ENCODE measurements around the gene KCNK4. TPM values are rescaled to one million over a fixed set of nuclear protein-coding genes. Genes with fewer than 3 reads are reported as not detected.

The KCNK4 gene
- total RNA-seq, 1 experiment from 2014 or later, result 0.28 TPM

- Histone ChIP-seq H3K56ac (ENCODE audit: insufficient read length, low read depth, low read length) (no peak overlapping the region), H3K4me2 (ENCODE audit: insufficient read depth, insufficient read length, low read length) (no peak overlapping the region), H2AFZ (ENCODE audit: low read length) (no peak overlapping the region), H4K91ac (ENCODE audit: insufficient read length, low read depth, low read length) (no peak overlapping the region), H3K23ac (ENCODE audit: insufficient read length, low read depth, low read length) (no peak overlapping the region), H3K27me3 (ENCODE audit: insufficient read depth, low read length) (no peaks in the 10 kb centered on the region), H2AK5ac (ENCODE audit: insufficient read length, low read length) (no peak overlapping the region), H2BK120ac (ENCODE audit: low read depth, low read length, poor library complexity, severe bottlenecking) (no peak overlapping the region), H3K4ac (ENCODE audit: low read depth, low read length) (no peak overlapping the region), H3K79me2 (ENCODE audit: insufficient read depth, low read length) (no peaks in the 10 kb centered on the region), H3T11ph (ENCODE audit: low read length) (no peak overlapping the region), H2BK15ac (ENCODE audit: low read depth, low read length) (no peak overlapping the region), H3K27ac (ENCODE audit: insufficient read length, low read depth, low read length) (no peak overlapping the region), H4K20me1 (ENCODE audit: control insufficient read depth, insufficient read depth, insufficient read length) (no peaks in the 10 kb centered on the region), H3K18ac (ENCODE audit: insufficient read length, low read depth, low read length) (no peak overlapping the region), H3K4me1 (ENCODE audit: insufficient read depth, low read length) (no peaks in the 10 kb centered on the region), H3K14ac (ENCODE audit: insufficient read depth, low read length) (no peak overlapping the region), H3K23me2 (ENCODE audit: insufficient read length, low read depth, low read length, poor library complexity, severe bottlenecking) (no peaks in the 10 kb centered on the region), H3K9ac (ENCODE audit: extremely low read depth, insufficient read length, low read length) (no peak overlapping the region), H2BK12ac (ENCODE audit: insufficient read length, low read depth, low read length) (no peak overlapping the region), H2BK20ac (ENCODE audit: low read depth, low read length, poor library complexity, severe bottlenecking) (no peak overlapping the region), H4K8ac (replicated peaks; ENCODE audit: insufficient read length, low read depth, low read length) (no peak overlapping the region), H4K5ac (ENCODE audit: insufficient read length, low read depth, low read length) (no peak overlapping the region), H3K9me3 (ENCODE audit: control insufficient read depth, low read depth, low read length) (no peaks in the 10 kb centered on the region), H2BK5ac (ENCODE audit: insufficient read length, low read length) (no peak overlapping the region), H3K79me1 (ENCODE audit: insufficient read depth, low read depth, low read length, poor library complexity, severe bottlenecking) (no peaks in the 10 kb centered on the region)
- TF ChIP-seq, protein P1, sequence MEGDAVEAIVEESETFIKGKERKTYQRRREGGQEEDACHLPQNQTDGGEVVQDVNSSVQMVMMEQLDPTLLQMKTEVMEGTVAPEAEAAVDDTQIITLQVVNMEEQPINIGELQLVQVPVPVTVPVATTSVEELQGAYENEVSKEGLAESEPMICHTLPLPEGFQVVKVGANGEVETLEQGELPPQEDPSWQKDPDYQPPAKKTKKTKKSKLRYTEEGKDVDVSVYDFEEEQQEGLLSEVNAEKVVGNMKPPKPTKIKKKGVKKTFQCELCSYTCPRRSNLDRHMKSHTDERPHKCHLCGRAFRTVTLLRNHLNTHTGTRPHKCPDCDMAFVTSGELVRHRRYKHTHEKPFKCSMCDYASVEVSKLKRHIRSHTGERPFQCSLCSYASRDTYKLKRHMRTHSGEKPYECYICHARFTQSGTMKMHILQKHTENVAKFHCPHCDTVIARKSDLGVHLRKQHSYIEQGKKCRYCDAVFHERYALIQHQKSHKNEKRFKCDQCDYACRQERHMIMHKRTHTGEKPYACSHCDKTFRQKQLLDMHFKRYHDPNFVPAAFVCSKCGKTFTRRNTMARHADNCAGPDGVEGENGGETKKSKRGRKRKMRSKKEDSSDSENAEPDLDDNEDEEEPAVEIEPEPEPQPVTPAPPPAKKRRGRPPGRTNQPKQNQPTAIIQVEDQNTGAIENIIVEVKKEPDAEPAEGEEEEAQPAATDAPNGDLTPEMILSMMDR (conservative IDR thresholded peaks at IDR 0.05), result no peak
- Mint-ChIP-seq H3K4me1 (peaks cover 0 to 8% of the 10 kb centered on the region in 2 experiments; a peak in 3 of 4 replicates), H3K27ac (no peak overlapping the region), H3K36me3 (ENCODE audit: insufficient read depth in 1 of 3, low read depth in 3 of 3) (peaks cover 51 to 87% (median 69%) of the 10 kb centered on the region in 3 experiments), H3K4me3 (no peak overlapping the region; a peak in 1 of 5 replicates), H3K9me3 (no peaks in the 10 kb centered on the region), H3K27me3 (ENCODE audit: low read depth) (no peaks in the 10 kb centered on the region)
- no peak for DNase-seq
- WGBS (ENCODE audit: extremely low coverage, insufficient read length, low lambda C conversion rate), result no CpG with 5 or more reads among the region's 18 CpGs
Observed at GRCh38 chr11:64261556-64262080, 29.5 kb upstream of the KCNK4 start.

Measured in H9 (cell line).